GM12878 (cell line): ENCODE results near the gene TTC22. TPM values are rescaled to one million over a fixed set of nuclear protein-coding genes. Genes with fewer than 3 reads are reported as not detected.

Source experiments
- ATAC-seq: fragments of 200-7000 bp; cut with Tn5 transposase; 3 replicates; pipeline ENCODE4 v1.9.1; 2020; ENCODE audit warnings: mild to moderate bottlenecking, moderate library complexity
- BruUV-seq: library from RNA; stranded (reverse); fragments of 400-500 nt; replicated peaks from 2 replicates; lab custom pipeline; 2021; lab: Mats Ljungman, UMichigan
- CTCF ChIA-PET: fragments of 300-600 bp; sonication (Branson Sonifier 250); formaldehyde crosslinking; extraction: SDS; loops from one replicate; lab custom pipeline; 2021; ENCODE audit warnings: inconsistent platforms; lab: Yijun Ruan, JAX
- POLR2A ChIA-PET: fragments of 350-600 bp; formaldehyde crosslinking; extraction: SDS; loops from one replicate; lab custom pipeline; 2021; ENCODE audit warnings: inconsistent platforms; lab: Charles Lee
- RAD21 ChIA-PET: fragments of 300-600 bp; sonication (Branson Sonifier 250); formaldehyde crosslinking; loops from one replicate; lab custom pipeline; 2023; ENCODE audit warnings: antibody characterized with exemption; ENCODE audit not compliant: unreplicated experiment; lab: Charles Lee
- SMC1A ChIA-PET: fragments of 300-600 bp; sonication (Branson Sonifier 250); formaldehyde crosslinking; loops from one replicate; lab custom pipeline; 2023; ENCODE audit not compliant: unreplicated experiment, uncharacterized antibody; lab: Charles Lee
- DNase-seq: peaks from one replicate; pipeline ENCODE4 v3.0.0-alpha.2; 2011; ENCODE audit warnings: low read depth, low spot score
- FAIRE-seq: peaks from 3 replicates; lab custom pipeline; 2011; peaks lifted over from hg19 to GRCh38; lab: Jason Lieb, UNC
- H2AFZ ChIP-seq: 2 replicates; pipeline ENCODE4 v1.6.0; 2011; ENCODE audit warnings: low read depth, low read length, control low read depth; ENCODE audit not compliant: control insufficient read depth
- H3K27ac ChIP-seq: 2 replicates; pipeline ENCODE4 v1.5.1; 2011; ENCODE audit warnings: control low read depth; ENCODE audit not compliant: control insufficient read depth, insufficient read depth
- H3K27me3 ChIP-seq, 2 experiments: replicated peaks in 1 of 2; 2 replicates each; pipeline versions ENCODE4 v1.6.0 to v1.6.1; 2011; ENCODE audit warnings: low read length in 1 of 2; ENCODE audit not compliant: control insufficient read depth in 2 of 2, insufficient read depth in 2 of 2
- H3K36me3 ChIP-seq, 2 experiments: 2 replicates each; pipeline ENCODE4 v1.5.1; 2011; ENCODE audit warnings: low read length in 1 of 2; ENCODE audit not compliant: control insufficient read depth in 2 of 2, insufficient read depth in 2 of 2
- H3K4me1 ChIP-seq: 2 replicates; pipeline ENCODE4 v1.6.1; 2011; ENCODE audit warnings: mild to moderate bottlenecking, low read length, moderate library complexity, mixed read lengths; ENCODE audit not compliant: control insufficient read depth, insufficient read depth
- H3K4me2 ChIP-seq: 2 replicates; pipeline ENCODE4 v1.6.0; 2011; ENCODE audit warnings: control low read depth; ENCODE audit not compliant: control insufficient read depth, insufficient read depth
- H3K4me3 ChIP-seq: fragments of 200-600 bp; sonication (generic); 2 replicates; pipeline ENCODE4 v1.5.1; 2016
- H3K79me2 ChIP-seq: 2 replicates; pipeline ENCODE4 v1.6.0; 2011; ENCODE audit warnings: low read length; ENCODE audit not compliant: control insufficient read depth, insufficient read depth
- H3K9ac ChIP-seq: 2 replicates; pipeline ENCODE4 v1.8.0; 2011; ENCODE audit warnings: low read length, control low read depth, mixed read lengths; ENCODE audit not compliant: control insufficient read depth, insufficient read depth
- H3K9me3 ChIP-seq: replicated peaks from 3 replicates; pipeline ENCODE4 v1.5.1; 2011; ENCODE audit warnings: mild to moderate bottlenecking, low read length; ENCODE audit not compliant: control insufficient read depth, insufficient read depth
- H4K20me1 ChIP-seq: 2 replicates; pipeline ENCODE4 v1.6.0; 2011; ENCODE audit not compliant: control insufficient read depth, insufficient read depth
- CEBPB ChIP-seq, 2 experiments: fragments of 150-350 bp in 1 of 2; IDR thresholded peaks; 2 replicates each; pipeline ENCODE4 v1.6.1; 2012 to 2014; ENCODE audit warnings: low read depth in 2 of 2, low read length in 2 of 2, borderline replicate concordance in 1 of 2, inconsistent platforms in 1 of 2
- CREM ChIP-seq: IDR thresholded peaks from 2 replicates; pipeline ENCODE4 v1.6.1; 2014; ENCODE audit warnings: antibody characterized with exemption, low read depth
- EED ChIP-seq: sonication (generic); IDR thresholded peaks from 2 replicates; pipeline ENCODE4 v1.6.1; 2016; ENCODE audit warnings: antibody characterized with exemption, low read depth
- EGR1 ChIP-seq, 2 experiments: IDR thresholded peaks; 1 replicate in 1 of 2; 2 replicates in 1 of 2; pipeline ENCODE4 v1.6.1; 2011 to 2012; ENCODE audit warnings: low read depth in 2 of 2, low read length in 2 of 2, borderline replicate concordance in 1 of 2, mild to moderate bottlenecking in 1 of 2, moderate library complexity in 1 of 2
- IKZF1 ChIP-seq: fragments of 450-650 bp; conservative IDR thresholded peaks from 2 replicates; pipeline ENCODE4 v1.6.1; 2017; ENCODE audit warnings: antibody characterized with exemption, mild to moderate bottlenecking
- IRF4 ChIP-seq: IDR thresholded peaks from 2 replicates; pipeline ENCODE4 v1.6.1; 2011; ENCODE audit warnings: low read depth, low read length
- KAT2A ChIP-seq: conservative IDR thresholded peaks from 2 replicates; pipeline ENCODE4 v1.6.1; 2011; ENCODE audit warnings: low read depth, low read length; ENCODE audit not compliant: control insufficient read depth
- MTA3 ChIP-seq: IDR thresholded peaks from 2 replicates; pipeline ENCODE4 v1.6.1; 2012; ENCODE audit warnings: low read length, inconsistent platforms, borderline replicate concordance
- PAX5 ChIP-seq: IDR thresholded peaks from 2 replicates; pipeline ENCODE4 v1.6.1; 2011; ENCODE audit warnings: low read depth, low read length, borderline replicate concordance
- RELA ChIP-seq: fragments of 450-650 bp; IDR thresholded peaks from 2 replicates; pipeline ENCODE4 v1.8.0; 2014; ENCODE audit warnings: borderline replicate concordance; ENCODE audit not compliant: partially characterized antibody
- RUNX3 ChIP-seq: IDR thresholded peaks from 2 replicates; pipeline ENCODE4 v1.6.1; 2012; ENCODE audit warnings: low read length, inconsistent platforms
- SKIL ChIP-seq: fragments of 450-650 bp; IDR thresholded peaks from 2 replicates; pipeline ENCODE4 v1.6.1; 2017; ENCODE audit warnings: mild to moderate bottlenecking, low read depth, inconsistent platforms; ENCODE audit not compliant: poor library complexity, severe bottlenecking
- SMARCA5 ChIP-seq: fragments of 450-650 bp; IDR thresholded peaks from 2 replicates; pipeline ENCODE4 v1.6.1; 2017; ENCODE audit warnings: mild to moderate bottlenecking
- TCF3 ChIP-seq: IDR thresholded peaks from 2 replicates; pipeline ENCODE4 v1.6.1; 2012; ENCODE audit warnings: low read depth, mild to moderate bottlenecking, low read length, borderline replicate concordance; ENCODE audit not compliant: insufficient read depth
- ZNF384 ChIP-seq: IDR thresholded peaks from 2 replicates; pipeline ENCODE4 v1.6.1; 2012; ENCODE audit warnings: low read depth, mild to moderate bottlenecking, low read length, improper control_type of control experiment, borderline replicate concordance
- whole genome bisulfite sequencing: methylation state at CpG from one replicate; pipeline ENCODE4 v1.1.6; 2016; ENCODE audit warnings: low lambda C conversion rate; ENCODE audit not compliant: insufficient replicate concordance, insufficient coverage; ENCODE audit errors: missing lambda C conversion rate; 5-methylcytosine and 5-hydroxymethylcytosine counted together
- in situ Hi-C: fragments of 300-500 bp; cut with MboI; formaldehyde crosslinking; loops from 9 replicates; pipeline ENCODE4 v1.14.3; 2018; ENCODE audit warnings: mixed read lengths
- intact Hi-C: fragments of 100-400 bp; cut with micrococcal nuclease; formaldehyde crosslinking; loops from one replicate; pipeline ENCODE4 v1.14.2; 2022; ENCODE audit not compliant: unreplicated experiment
- polyA plus RNA-seq, 11 experiments: library from polyadenylated mRNA; depleted of rRNA in 4 of 11; unstranded in 6 of 11; stranded (reverse) in 5 of 11; fragments of >200 nt; fragmentation: Nextera tagmentation in 4 of 11; fragmentation: Illumina TruSeq in 1 of 11; extraction: Ambion mirVana in 4 of 11; extraction: Trizol in 1 of 11; gene quantifications; 1 replicate in 1 of 11; 2 replicates in 10 of 11; pipeline versions ENCODE4 v1.2.1 to v1.2.3, GENCODE V29; 2011 to 2016; ENCODE audit warnings: inconsistent platforms in 2 of 11, missing spikeins in 2 of 11, low read depth in 1 of 11
- total RNA-seq, 4 experiments: library from RNA; depleted of rRNA in 3 of 4; stranded (reverse); fragments of >200 nt in 3 of 4; fragmentation: Illumina TruSeq in 1 of 4; extraction: Trizol in 1 of 4; gene quantifications; 2 replicates each; pipeline versions ENCODE4 v1.2.1 to v1.2.3, GENCODE V29; 2013 to 2021
- TF ChIP-seq, protein P1 (sequence below): fragments of 450-650 bp; conservative IDR thresholded peaks from 2 replicates; pipeline ENCODE4 v1.6.1; 2017; ENCODE audit warnings: mild to moderate bottlenecking, moderate library complexity

Gene TTC22
- total and polyA plus RNA-seq, 10 of the 15 experiments (the other 5 are each of a cell fraction or from before 2014, with no cell fraction given): 0.64 to 5.1 (median 1.9) TPM

GRCh38 chr1:54798769-54799641, 2.1 kb downstream of the TTC22 start:
- Histone ChIP-seq H3K4me2 (peak overlapping the region; percentile 78), H3K9me3 (no peaks in the 10 kb centered on the region), H3K79me2 (no peaks in the 10 kb centered on the region), H4K20me1 (no peaks in the 10 kb centered on the region), H3K27me3 (no peaks in the 10 kb centered on the region), H3K9ac (peak overlapping the region; percentile 12; the same call in 1 of the 2 replicates), H2AFZ (no peak overlapping the region; the same call in 1 of the 2 replicates), H3K4me1 (peaks cover 27% of the 10 kb centered on the region), H3K36me3 (no peaks in the 10 kb centered on the region), H3K4me3 (no peak overlapping the region), H3K27ac (0 out of 2 replicates have a peak overlapping the region, but pooled peaks have one; percentile 20)
- CTCF ChIA-PET: interaction anchor here (0.6 to 6.5 kb wide), 5 partner anchors 11 to 124 kb away, joined by 3 to 60 read pairs (median 3); partner anchors contain the start of gene PARS2
- ATAC-seq (peak; percentile 65), FAIRE-seq (peak; percentile 7), DNase-seq (peak; percentile 41)
- RAD21 ChIA-PET: interaction anchor here (0.7 to 1.2 kb wide), 4 partner anchors 11 to 127 kb away, joined by 3 read pairs; no protein-coding TSS in a partner anchor
- BruUV-seq: no TSS peak
- 15% methylated on average over 6 of the region's 6 CpGs for WGBS
- in situ Hi-C loops: no loop called here
- intact Hi-C loops: loop anchor here (5.0 kb wide), 1 partner anchor 82 kb away; the partner anchor contains the start of gene TTC4
- POLR2A ChIA-PET: interaction anchor here (1.1 kb wide), 1 partner anchor 34 kb away, joined by 3 read pairs; no protein-coding TSS in a partner anchor
- SMC1A ChIA-PET: interaction anchor here (0.6 to 2.4 kb wide), 5 partner anchors 9 to 402 kb away, joined by 3 to 14 read pairs (median 4); no protein-coding TSS in a partner anchor
- TF ChIP-seq IRF4: 0 out of 2 replicates have a peak, but pooled peaks have one; percentile 19
- no peak; the same call in 1 of the 2 replicates for TF ChIP-seq PAX5
- TF ChIP-seq IKZF1: peak; percentile 20; the same call in 1 of the 2 replicates
- TF ChIP-seq RUNX3: peak; percentile 60
- 0 out of 2 replicates have a peak, but pooled peaks have one; percentile 31 for TF ChIP-seq SMARCA5
- TF ChIP-seq, protein P1, sequence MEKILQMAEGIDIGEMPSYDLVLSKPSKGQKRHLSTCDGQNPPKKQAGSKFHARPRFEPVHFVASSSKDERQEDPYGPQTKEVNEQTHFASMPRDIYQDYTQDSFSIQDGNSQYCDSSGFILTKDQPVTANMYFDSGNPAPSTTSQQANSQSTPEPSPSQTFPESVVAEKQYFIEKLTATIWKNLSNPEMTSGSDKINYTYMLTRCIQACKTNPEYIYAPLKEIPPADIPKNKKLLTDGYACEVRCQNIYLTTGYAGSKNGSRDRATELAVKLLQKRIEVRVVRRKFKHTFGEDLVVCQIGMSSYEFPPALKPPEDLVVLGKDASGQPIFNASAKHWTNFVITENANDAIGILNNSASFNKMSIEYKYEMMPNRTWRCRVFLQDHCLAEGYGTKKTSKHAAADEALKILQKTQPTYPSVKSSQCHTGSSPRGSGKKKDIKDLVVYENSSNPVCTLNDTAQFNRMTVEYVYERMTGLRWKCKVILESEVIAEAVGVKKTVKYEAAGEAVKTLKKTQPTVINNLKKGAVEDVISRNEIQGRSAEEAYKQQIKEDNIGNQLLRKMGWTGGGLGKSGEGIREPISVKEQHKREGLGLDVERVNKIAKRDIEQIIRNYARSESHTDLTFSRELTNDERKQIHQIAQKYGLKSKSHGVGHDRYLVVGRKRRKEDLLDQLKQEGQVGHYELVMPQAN: no peak
- peak; percentile 58; the same call in 1 of the 2 replicates for TF ChIP-seq CREM
- TF ChIP-seq MTA3: no peak
- peak in 1 of 2 experiments; percentile 43; a peak in 1 of 4 replicates for TF ChIP-seq CEBPB (IDR thresholded peaks at IDR 0.05; ENCODE audit: borderline replicate concordance in 1 of 2, low read depth in 2 of 2, low read length in 2 of 2)
- no peak for TF ChIP-seq ZNF384
- no peak for TF ChIP-seq RELA
- TF ChIP-seq EED: peak; percentile 9; the same call in 1 of the 2 replicates
- no peak for TF ChIP-seq KAT2A
- no peak for TF ChIP-seq TCF3
- no peak for TF ChIP-seq EGR1 (IDR thresholded peaks at IDR 0.05; ENCODE audit: borderline replicate concordance in 1 of 2, low read depth in 2 of 2, low read length in 2 of 2)
- TF ChIP-seq SKIL: peak; percentile 34
